BLaER1 treated with 17β-estradiol and CSF1 and Interleukin-3, amounts not matched to agents 10 nM and 100 nM (cell line): ENCODE data around the gene BTNL2.
"Not testable (repeated sequence)": the region's sequence is repeated elsewhere in the genome, so short reads cannot be mapped to it uniquely, and the experiment has no call there.

Experiments used
- H3K27ac ChIP-seq, 11 experiments: shearing (Covaris generic); formaldehyde crosslinking; 2 replicates each; pipeline ENCODE4 v1.8.1; 2022
- H3K27me3 ChIP-seq, 11 experiments: shearing (Covaris generic); formaldehyde crosslinking; 2 replicates each; pipeline ENCODE4 v1.8.1; 2022
- H3K36me3 ChIP-seq, 11 experiments: shearing (Covaris generic); formaldehyde crosslinking; 2 replicates each; pipeline ENCODE4 v1.8.1; 2022
- H3K4me1 ChIP-seq, 10 experiments: shearing (Covaris generic); formaldehyde crosslinking; 2 replicates each; pipeline ENCODE4 v1.8.1; 2022
- H3K4me2 ChIP-seq, 11 experiments: shearing (Covaris generic); formaldehyde crosslinking; 2 replicates each; pipeline ENCODE4 v1.8.1; 2022
- H3K4me3 ChIP-seq, 10 experiments: shearing (Covaris generic); formaldehyde crosslinking; 2 replicates each; pipeline ENCODE4 v1.8.1; 2022
- H3K9ac ChIP-seq, 11 experiments: shearing (Covaris generic); formaldehyde crosslinking; 2 replicates each; pipeline ENCODE4 v1.8.1; 2022
- H3K9me3 ChIP-seq, 11 experiments: shearing (Covaris generic); formaldehyde crosslinking; replicated peaks in 1 of 11; 2 replicates each; pipeline ENCODE4 v1.8.1; 2022
- H4K20me1 ChIP-seq, 11 experiments: shearing (Covaris generic); formaldehyde crosslinking; 2 replicates each; pipeline ENCODE4 v1.8.1; 2022
- Cebpa-rat ChIP-seq, 11 experiments: shearing (Covaris generic); IDR thresholded peaks; 2 replicates each; pipeline ENCODE4 v1.8.1; 2022

BTNL2 gene

GRCh38 chr6:32382757-32383420 lies 24.1 kb downstream of the BTNL2 start:
- H3K36me3 ChIP-seq = no peaks in the 10 kb centered on the region
- no peak overlapping the region for H3K9ac ChIP-seq
- no peak overlapping the region for H3K4me3 ChIP-seq
- peaks cover 0 to 16% (median 0%) of the 10 kb centered on the region in 10 experiments; a peak in 4 of 20 replicates for H3K4me1 ChIP-seq
- TF ChIP-seq Cebpa-rat (IDR thresholded peaks at IDR 0.05) = no peak
- H3K27ac ChIP-seq = no peak overlapping the region
- no peaks in the 10 kb centered on the region for H3K9me3 ChIP-seq
- no peaks in the 10 kb centered on the region for H3K27me3 ChIP-seq
- no peaks in the 10 kb centered on the region for H4K20me1 ChIP-seq
- peak overlapping the region in 2 of 11 experiments; percentile 38 to 58; a peak in 4 of 22 replicates for H3K4me2 ChIP-seq

- Histone ChIP-seq H3K9me3 (no peaks in the 10 kb centered on the region), H3K36me3 (no peaks in the 10 kb centered on the region), H3K4me3 (no peak overlapping the region), H3K27me3 (no peaks in the 10 kb centered on the region), H3K4me1 (peaks cover 0 to 13% (median 0%) of the 10 kb centered on the region in 10 experiments; a peak in 5 of 20 replicates), H3K4me2 (no peak overlapping the region), H3K27ac (no peak overlapping the region), H3K9ac (no peak overlapping the region), H4K20me1 (no peaks in the 10 kb centered on the region)
- no peak for TF ChIP-seq Cebpa-rat (IDR thresholded peaks at IDR 0.05)
Measured at GRCh38 chr6:32379545-32379944, 27.4 kb downstream of the BTNL2 start.

GRCh38 chr6:32375739-32376529 lies 31.0 kb downstream of the BTNL2 start:
- H3K27me3 ChIP-seq = no peaks in the 10 kb centered on the region
- no peak for TF ChIP-seq Cebpa-rat (IDR thresholded peaks at IDR 0.05)
- no peaks in the 10 kb centered on the region for H3K36me3 ChIP-seq
- no peak overlapping the region for H3K9ac ChIP-seq
- no peaks in the 10 kb centered on the region for H3K9me3 ChIP-seq
- H3K4me2 ChIP-seq = 0 out of 22 replicates have a peak overlapping the region, but pooled peaks of 1 of the 11 experiments have one; percentile 4
- H3K4me3 ChIP-seq = no peak overlapping the region
- peaks cover 0 to 4% (median 0%) of the 10 kb centered on the region in 10 experiments; a peak in 1 of 20 replicates for H3K4me1 ChIP-seq
- no peak overlapping the region for H3K27ac ChIP-seq
- H4K20me1 ChIP-seq = no peaks in the 10 kb centered on the region

GRCh38 chr6:32371803-32372202 lies 35.2 kb downstream of the BTNL2 start, which contains the start of gene TSBP1:
TSBP1 (minus strand) TSS chr6:32371903; CDS start chr6:32371706, 197 bp downstream.
- Histone ChIP-seq H3K9ac (no peak within 1 kb of the TSS), H3K27ac (no peak within 1 kb of the TSS), H3K4me2 (no peak within 1 kb of the TSS), H3K4me1 (peaks cover 0 to 12% (median 6%) of the 10 kb centered on the region in 10 experiments; a peak in 10 of 20 replicates), H4K20me1 (no peaks in the 10 kb centered on the region), H3K36me3 (no peaks in the 10 kb centered on the region), H3K9me3 (no peaks in the 10 kb centered on the region), H3K4me3 (no peak within 1 kb of the TSS), H3K27me3 (no peaks in the 10 kb centered on the region)
- no peak for TF ChIP-seq Cebpa-rat (IDR thresholded peaks at IDR 0.05)

GRCh38 chr6:32371229-32371628 lies 35.8 kb downstream of the BTNL2 start:
- peaks cover 0 to 12% (median 5%) of the 10 kb centered on the region in 10 experiments; a peak in 10 of 20 replicates for H3K4me1 ChIP-seq
- H3K4me3 ChIP-seq = no peak overlapping the region
- no peak for TF ChIP-seq Cebpa-rat (IDR thresholded peaks at IDR 0.05)
- H3K27ac ChIP-seq = no peak overlapping the region
- H3K4me2 ChIP-seq = no peak overlapping the region
- no peak overlapping the region for H3K9ac ChIP-seq
- H3K36me3 ChIP-seq = no peaks in the 10 kb centered on the region
- H3K9me3 ChIP-seq = no peaks in the 10 kb centered on the region
- H4K20me1 ChIP-seq = no peaks in the 10 kb centered on the region
- H3K27me3 ChIP-seq = no peaks in the 10 kb centered on the region

- H3K36me3 ChIP-seq = no peaks in the 10 kb centered on the region
- H3K9ac ChIP-seq = no peak overlapping the region
- no peak for TF ChIP-seq Cebpa-rat (IDR thresholded peaks at IDR 0.05)
- H3K9me3 ChIP-seq = no peaks in the 10 kb centered on the region
- H3K4me3 ChIP-seq = no peak overlapping the region
- H3K27ac ChIP-seq = no peak overlapping the region
- no peaks in the 10 kb centered on the region for H3K27me3 ChIP-seq
- no peak overlapping the region for H3K4me2 ChIP-seq
- H4K20me1 ChIP-seq = no peaks in the 10 kb centered on the region
- H3K4me1 ChIP-seq = peaks cover 0 to 10% (median 4%) of the 10 kb centered on the region in 10 experiments; a peak in 9 of 20 replicates
Measured at GRCh38 chr6:32370505-32370904, 36.5 kb downstream of the BTNL2 start.

- Histone ChIP-seq H3K4me2 (peak overlapping the region in 4 of 11 experiments; percentile 12 to 56 (median 26); a peak in 5 of 22 replicates), H3K4me1 (peaks cover 0 to 10% (median 4%) of the 10 kb centered on the region in 10 experiments; a peak in 9 of 20 replicates), H4K20me1 (no peaks in the 10 kb centered on the region), H3K9me3 (peaks cover 0 to under 1% (median 0%) of the 10 kb centered on the region in 11 experiments; a peak in 1 of 22 replicates), H3K9ac (no peak overlapping the region), H3K27me3 (no peaks in the 10 kb centered on the region), H3K4me3 (no peak overlapping the region), H3K27ac (no peak overlapping the region), H3K36me3 (no peaks in the 10 kb centered on the region)
- no peak for TF ChIP-seq Cebpa-rat (IDR thresholded peaks at IDR 0.05)
Measured at GRCh38 chr6:32369660-32370059, 37.3 kb downstream of the BTNL2 start.

GRCh38 chr6:32367644-32368043 lies 39.3 kb downstream of the BTNL2 start:
- H3K4me2 ChIP-seq = no peak overlapping the region
- no peaks in the 10 kb centered on the region for H4K20me1 ChIP-seq
- H3K27ac ChIP-seq = no peak overlapping the region
- H3K27me3 ChIP-seq = no peaks in the 10 kb centered on the region
- H3K9me3 ChIP-seq = peaks cover 0 to 8% (median 0%) of the 10 kb centered on the region in 11 experiments; a peak in 2 of 22 replicates
- H3K4me1 ChIP-seq = peaks cover 0 to 10% (median 4%) of the 10 kb centered on the region in 10 experiments; a peak in 9 of 20 replicates
- H3K4me3 ChIP-seq = no peak overlapping the region
- H3K36me3 ChIP-seq = no peaks in the 10 kb centered on the region
- no peak overlapping the region for H3K9ac ChIP-seq
- TF ChIP-seq Cebpa-rat (IDR thresholded peaks at IDR 0.05) = no peak

- H3K36me3 ChIP-seq, H4K20me1 ChIP-seq, H3K27ac ChIP-seq, H3K4me2 ChIP-seq, H3K9ac ChIP-seq, H3K4me1 ChIP-seq, H3K27me3 ChIP-seq, H3K4me3 ChIP-seq, H3K9me3 ChIP-seq: not testable (repeated sequence)
Measured at GRCh38 chr6:32359225-32359624, 47.8 kb downstream of the BTNL2 start.

GRCh38 chr6:32358548-32358947 lies 48.4 kb downstream of the BTNL2 start:
- not testable (repeated sequence) for H3K4me3 ChIP-seq, H3K4me1 ChIP-seq, H4K20me1 ChIP-seq, H3K27ac ChIP-seq, H3K9me3 ChIP-seq, H3K27me3 ChIP-seq, H3K4me2 ChIP-seq, H3K36me3 ChIP-seq, H3K9ac ChIP-seq
